Measurements from ENCODE around the gene NUP155.
A peak's percentile ranks its signal among the peaks of the same experiment; 100 is the strongest.

NUP155 gene

GRCh38 chr5:37319037-37319782 is 51.7 kb downstream of the NUP155 start:
- Histone ChIP-seq H3K36me3 (ENCODE audit: control insufficient read depth in 1 of 2, insufficient read depth in 2 of 2, low read depth in 1 of 2, low read length in 2 of 2) (peaks cover 32 to 82% of the 10 kb centered on the region in 2 experiments), H2AK5ac (ENCODE audit: low read length, severe bottlenecking) (no peak overlapping the region), H2BK15ac (ENCODE audit: low read depth, poor library complexity, severe bottlenecking) (no peak overlapping the region), H3K79me1 (replicated peaks; ENCODE audit: low read length, poor library complexity, severe bottlenecking) (peaks cover 4% of the 10 kb centered on the region), H3K23ac (ENCODE audit: low read length in 2 of 2) (no peak overlapping the region), H2AFZ (ENCODE audit: low read depth, low read length) (no peak overlapping the region), H3K4ac (ENCODE audit: low read depth in 1 of 2, low read length in 2 of 2) (no peak overlapping the region), H3K4me1 (ENCODE audit: control insufficient read depth, insufficient read depth, low read depth, low read length) (no peaks in the 10 kb centered on the region), H3K18ac (ENCODE audit: low read depth in 1 of 2, low read length in 2 of 2) (no peak overlapping the region), H4K91ac (ENCODE audit: low read length) (no peak overlapping the region), H3K9me3 (ENCODE audit: control insufficient read depth, low read length) (no peaks in the 10 kb centered on the region), H2BK120ac (ENCODE audit: low read depth, low read length) (no peak overlapping the region), H3K9ac (ENCODE audit: low read length) (no peak overlapping the region), H3K27ac (ENCODE audit: low read length, poor library complexity, severe bottlenecking) (no peak overlapping the region), H3K4me3 (ENCODE audit: insufficient read depth in 1 of 2, low read depth in 1 of 2, low read length in 2 of 2) (no peak overlapping the region), H2BK5ac (ENCODE audit: low read depth, low read length, poor library complexity, severe bottlenecking) (no peak overlapping the region), H4K8ac (ENCODE audit: low read length) (no peak overlapping the region), H3K27me3 (ENCODE audit: control insufficient read depth in 1 of 2, insufficient read depth in 1 of 2, low read length in 2 of 2) (no peaks in the 10 kb centered on the region), H2BK12ac (ENCODE audit: low read length in 2 of 2) (no peak overlapping the region), H3K4me2 (ENCODE audit: low read length, poor library complexity, severe bottlenecking) (no peak overlapping the region), H3K14ac (ENCODE audit: low read length in 2 of 2) (no peak overlapping the region)
- peak; percentile 6 for DNase-seq
- 97% methylated on average over 2 of the region's 3 CpGs for WGBS

GRCh38 chr5:37316027-37316426 is 54.9 kb downstream of the NUP155 start:
- H3K18ac ChIP-seq (ENCODE audit: low read depth in 1 of 2, low read length in 2 of 2) = no peak overlapping the region
- peaks cover 35 to 93% of the 10 kb centered on the region in 2 experiments for H3K36me3 ChIP-seq (ENCODE audit: control insufficient read depth in 1 of 2, insufficient read depth in 2 of 2, low read depth in 1 of 2, low read length in 2 of 2)
- WGBS = 96% methylated on average over 2 of the region's 4 CpGs
- no peak overlapping the region for H3K14ac ChIP-seq (ENCODE audit: low read length in 2 of 2)
- no peak overlapping the region for H2BK12ac ChIP-seq (ENCODE audit: low read length in 2 of 2)
- no peak overlapping the region for H3K4me3 ChIP-seq (ENCODE audit: insufficient read depth in 1 of 2, low read depth in 1 of 2, low read length in 2 of 2)
- H3K9ac ChIP-seq (ENCODE audit: low read length) = no peak overlapping the region
- no peak overlapping the region for H2BK5ac ChIP-seq (ENCODE audit: low read depth, low read length, poor library complexity, severe bottlenecking)
- no peak overlapping the region for H3K27ac ChIP-seq (ENCODE audit: low read length, poor library complexity, severe bottlenecking)
- H2BK120ac ChIP-seq (ENCODE audit: low read depth, low read length) = no peak overlapping the region
- H3K4ac ChIP-seq (ENCODE audit: low read depth in 1 of 2, low read length in 2 of 2) = no peak overlapping the region
- no peak overlapping the region for H2BK15ac ChIP-seq (ENCODE audit: low read depth, poor library complexity, severe bottlenecking)
- no peak overlapping the region for H4K91ac ChIP-seq (ENCODE audit: low read length)
- no peak overlapping the region for H3K23ac ChIP-seq (ENCODE audit: low read length in 2 of 2)
- no peak overlapping the region for H2AK5ac ChIP-seq (ENCODE audit: low read length, severe bottlenecking)
- no peaks in the 10 kb centered on the region for H3K4me1 ChIP-seq (ENCODE audit: control insufficient read depth, insufficient read depth, low read depth, low read length)
- no peak overlapping the region for H2AFZ ChIP-seq (ENCODE audit: low read depth, low read length)
- no peaks in the 10 kb centered on the region for H3K27me3 ChIP-seq (ENCODE audit: control insufficient read depth in 1 of 2, insufficient read depth in 1 of 2, low read length in 2 of 2)
- H3K9me3 ChIP-seq (ENCODE audit: control insufficient read depth, low read length) = no peaks in the 10 kb centered on the region
- H4K8ac ChIP-seq (ENCODE audit: low read length) = no peak overlapping the region
- H3K79me1 ChIP-seq (replicated peaks; ENCODE audit: low read length, poor library complexity, severe bottlenecking) = peaks cover 4% of the 10 kb centered on the region
- no peak overlapping the region for H3K4me2 ChIP-seq (ENCODE audit: low read length, poor library complexity, severe bottlenecking)
- no peak for DNase-seq

GRCh38 chr5:37310360-37310759 is 60.5 kb downstream of the NUP155 start:
- no peak overlapping the region for H3K4ac ChIP-seq (ENCODE audit: low read depth in 1 of 2, low read length in 2 of 2)
- H3K18ac ChIP-seq (ENCODE audit: low read depth in 1 of 2, low read length in 2 of 2) = no peak overlapping the region
- H4K8ac ChIP-seq (ENCODE audit: low read length) = no peak overlapping the region
- H2AK5ac ChIP-seq (ENCODE audit: low read length, severe bottlenecking) = no peak overlapping the region
- no peaks in the 10 kb centered on the region for H3K9me3 ChIP-seq (ENCODE audit: control insufficient read depth, low read length)
- H2AFZ ChIP-seq (ENCODE audit: low read depth, low read length) = no peak overlapping the region
- H3K9ac ChIP-seq (ENCODE audit: low read length) = no peak overlapping the region
- no peak overlapping the region for H3K4me3 ChIP-seq (ENCODE audit: insufficient read depth in 1 of 2, low read depth in 1 of 2, low read length in 2 of 2)
- no peak for DNase-seq
- no peak overlapping the region for H2BK15ac ChIP-seq (ENCODE audit: low read depth, poor library complexity, severe bottlenecking)
- H2BK120ac ChIP-seq (ENCODE audit: low read depth, low read length) = no peak overlapping the region
- H3K79me1 ChIP-seq (replicated peaks; ENCODE audit: low read length, poor library complexity, severe bottlenecking) = peaks cover 3% of the 10 kb centered on the region
- H2BK5ac ChIP-seq (ENCODE audit: low read depth, low read length, poor library complexity, severe bottlenecking) = no peak overlapping the region
- H2BK12ac ChIP-seq (ENCODE audit: low read length in 2 of 2) = no peak overlapping the region
- 100% methylated on average over 1 of the region's 1 CpG for WGBS
- H3K36me3 ChIP-seq (ENCODE audit: control insufficient read depth in 1 of 2, insufficient read depth in 2 of 2, low read depth in 1 of 2, low read length in 2 of 2) = peaks cover 31 to 90% of the 10 kb centered on the region in 2 experiments
- H3K4me1 ChIP-seq (ENCODE audit: control insufficient read depth, insufficient read depth, low read depth, low read length) = no peaks in the 10 kb centered on the region
- H3K27me3 ChIP-seq (ENCODE audit: control insufficient read depth in 1 of 2, insufficient read depth in 1 of 2, low read length in 2 of 2) = no peaks in the 10 kb centered on the region
- no peak overlapping the region for H3K23ac ChIP-seq (ENCODE audit: low read length in 2 of 2)
- no peak overlapping the region for H4K91ac ChIP-seq (ENCODE audit: low read length)
- H3K27ac ChIP-seq (ENCODE audit: low read length, poor library complexity, severe bottlenecking) = no peak overlapping the region
- H3K14ac ChIP-seq (ENCODE audit: low read length in 2 of 2) = no peak overlapping the region
- no peak overlapping the region for H3K4me2 ChIP-seq (ENCODE audit: low read length, poor library complexity, severe bottlenecking)

GRCh38 chr5:37308793-37309192 is 62.1 kb downstream of the NUP155 start:
- Histone ChIP-seq H3K14ac (ENCODE audit: low read length in 2 of 2) (no peak overlapping the region), H3K4me2 (ENCODE audit: low read length, poor library complexity, severe bottlenecking) (no peak overlapping the region), H2BK12ac (ENCODE audit: low read length in 2 of 2) (no peak overlapping the region), H4K91ac (ENCODE audit: low read length) (no peak overlapping the region), H2AK5ac (ENCODE audit: low read length, severe bottlenecking) (no peak overlapping the region), H2BK120ac (ENCODE audit: low read depth, low read length) (no peak overlapping the region), H3K4me1 (ENCODE audit: control insufficient read depth, insufficient read depth, low read depth, low read length) (no peaks in the 10 kb centered on the region), H3K27ac (ENCODE audit: low read length, poor library complexity, severe bottlenecking) (no peak overlapping the region), H3K4ac (ENCODE audit: low read depth in 1 of 2, low read length in 2 of 2) (no peak overlapping the region), H3K79me1 (replicated peaks; ENCODE audit: low read length, poor library complexity, severe bottlenecking) (peaks cover 3% of the 10 kb centered on the region), H3K4me3 (ENCODE audit: insufficient read depth in 1 of 2, low read depth in 1 of 2, low read length in 2 of 2) (no peak overlapping the region), H2AFZ (ENCODE audit: low read depth, low read length) (no peak overlapping the region), H4K8ac (ENCODE audit: low read length) (no peak overlapping the region), H3K27me3 (ENCODE audit: control insufficient read depth in 1 of 2, insufficient read depth in 1 of 2, low read length in 2 of 2) (no peaks in the 10 kb centered on the region), H3K23ac (ENCODE audit: low read length in 2 of 2) (no peak overlapping the region), H3K9ac (ENCODE audit: low read length) (no peak overlapping the region), H2BK15ac (ENCODE audit: low read depth, poor library complexity, severe bottlenecking) (no peak overlapping the region), H3K36me3 (ENCODE audit: control insufficient read depth in 1 of 2, insufficient read depth in 2 of 2, low read depth in 1 of 2, low read length in 2 of 2) (peaks cover 30 to 88% of the 10 kb centered on the region in 2 experiments), H3K9me3 (ENCODE audit: control insufficient read depth, low read length) (no peaks in the 10 kb centered on the region), H3K18ac (ENCODE audit: low read depth in 1 of 2, low read length in 2 of 2) (no peak overlapping the region), H2BK5ac (ENCODE audit: low read depth, low read length, poor library complexity, severe bottlenecking) (no peak overlapping the region)
- peak; percentile 24 for DNase-seq
- WGBS = 70% methylated on average over 2 of the region's 4 CpGs

All from mesenchymal stem cell (in vitro differentiated cells and primary cell).